Dermis microvascular lymphatic vessel endothelial cell (primary cell): ENCODE data around the gene ANKS1A. TPM values are rescaled to one million over a fixed set of nuclear protein-coding genes. Genes with fewer than 3 reads are reported as not detected.
A peak's percentile ranks its signal among the peaks of the same experiment; 100 is the strongest.

ENCODE experiments used
- DNase-seq, 2 donors: peaks; one replicate each; pipeline versions ENCODE4 v3.0.0 to v3.0.0-alpha.2; 2010; ENCODE audit warnings: low read depth in 2 of 2
- total RNA-seq: library from RNA; depleted of rRNA; stranded (reverse); fragments of >200 nt; gene quantifications from 2 replicates; pipeline ENCODE4 v1.2.1, GENCODE V29; 2014

ANKS1A gene
- total RNA-seq, 1 donor from 2014 or later: 20.0 TPM

- no peak for DNase-seq
Measured at GRCh38 chr6:35082733-35083403, 193.8 kb downstream of the ANKS1A start.

GRCh38 chr6:35083507-35083906 lies 194.5 kb downstream of the ANKS1A start:
- no peak for DNase-seq

GRCh38 chr6:35084041-35084491 lies 195.0 kb downstream of the ANKS1A start:
- peak in 1 of 2 donors; percentile 64 for DNase-seq

GRCh38 chr6:35084511-35085203 lies 195.6 kb downstream of the ANKS1A start:
- no peak for DNase-seq

- no peak for DNase-seq
Measured at GRCh38 chr6:35085359-35086281, 196.6 kb downstream of the ANKS1A start.

GRCh38 chr6:35086282-35086632 lies 197.2 kb downstream of the ANKS1A start:
- no peak for DNase-seq

- no peak for DNase-seq
Measured at GRCh38 chr6:35086636-35087360, 197.7 kb downstream of the ANKS1A start.

- DNase-seq: no peak
Measured at GRCh38 chr6:35087361-35088280, 198.6 kb downstream of the ANKS1A start.

- DNase-seq: no peak
Measured at GRCh38 chr6:35088281-35089215, 199.5 kb downstream of the ANKS1A start.

GRCh38 chr6:35089216-35089934 lies 200.3 kb downstream of the ANKS1A start:
- no peak for DNase-seq

GRCh38 chr6:35089935-35090505 lies 201.0 kb downstream of the ANKS1A start:
- no peak for DNase-seq

GRCh38 chr6:35090734-35091133 lies 201.7 kb downstream of the ANKS1A start:
- DNase-seq: no peak

GRCh38 chr6:35091346-35092083 lies 202.5 kb downstream of the ANKS1A start:
- DNase-seq: no peak

- DNase-seq: peak in 1 of 2 donors; percentile 27
Measured at GRCh38 chr6:35092362-35093117, 203.5 kb downstream of the ANKS1A start.

- no peak for DNase-seq
Measured at GRCh38 chr6:35093118-35093445, 204.0 kb downstream of the ANKS1A start.

- no peak for DNase-seq
Measured at GRCh38 chr6:35093783-35094182, 204.7 kb downstream of the ANKS1A start.

- DNase-seq: no peak
Measured at GRCh38 chr6:35094183-35094582, 205.1 kb downstream of the ANKS1A start.
